WI38 (cell line): Measurements from ENCODE around the gene NEGR1.

ENCODE experiments used
- H3K4me3 ChIP-seq: 2 replicates; pipeline ENCODE4 v1.5.1; 2011; ENCODE audit warnings: low read depth, mild to moderate bottlenecking, control low read depth, low read length
- CTCF ChIP-seq: IDR thresholded peaks from 2 replicates; pipeline ENCODE4 v1.5.1; 2012; ENCODE audit warnings: low read depth, mild to moderate bottlenecking, control low read depth, low read length

The NEGR1 gene

GRCh38 chr1:71657891-71658679 lies 624.3 kb downstream of the NEGR1 start:
- H3K4me3 ChIP-seq = no peak overlapping the region
- TF ChIP-seq CTCF = no peak

- no peak for TF ChIP-seq CTCF
- H3K4me3 ChIP-seq = no peak overlapping the region
Observed at GRCh38 chr1:71656902-71657301, 625.4 kb downstream of the NEGR1 start.

GRCh38 chr1:71655604-71656003 lies 626.7 kb downstream of the NEGR1 start:
- no peak overlapping the region for H3K4me3 ChIP-seq
- no peak for TF ChIP-seq CTCF

- TF ChIP-seq CTCF = no peak
- H3K4me3 ChIP-seq = no peak overlapping the region
Observed at GRCh38 chr1:71653952-71654351, 628.4 kb downstream of the NEGR1 start.

- no peak overlapping the region for H3K4me3 ChIP-seq
- TF ChIP-seq CTCF = no peak
Observed at GRCh38 chr1:71651214-71651613, 631.1 kb downstream of the NEGR1 start.

- no peak for TF ChIP-seq CTCF
- H3K4me3 ChIP-seq = no peak overlapping the region
Observed at GRCh38 chr1:71650119-71650518, 632.2 kb downstream of the NEGR1 start.

- TF ChIP-seq CTCF = no peak
- no peak overlapping the region for H3K4me3 ChIP-seq
Observed at GRCh38 chr1:71649608-71650007, 632.7 kb downstream of the NEGR1 start.
